Fibroblast of lung (primary cell): ENCODE results near the gene RASSF5. TPM values are rescaled to one million over a fixed set of nuclear protein-coding genes. Genes with fewer than 3 reads are reported as not detected.

Experiments used
- DNase-seq, 2 donors: peaks; one replicate each; pipeline versions ENCODE4 v3.0.0 to v3.0.0-alpha.2; 2010; ENCODE audit warnings: low read depth in 2 of 2
- H2AFZ ChIP-seq: 2 replicates; pipeline ENCODE4 v1.5.1; 2012; ENCODE audit warnings: low read length, control low read depth, inconsistent platforms
- H3K27ac ChIP-seq: 2 replicates; pipeline ENCODE4 v1.5.1; 2011; ENCODE audit warnings: low read length, control low read depth; ENCODE audit not compliant: insufficient read depth
- H3K27me3 ChIP-seq: 2 replicates; pipeline ENCODE4 v1.5.1; 2011; ENCODE audit warnings: mild to moderate bottlenecking, low read length; ENCODE audit not compliant: control insufficient read depth, insufficient read depth
- H3K36me3 ChIP-seq: 2 replicates; pipeline ENCODE4 v1.5.1; 2011; ENCODE audit warnings: low read length; ENCODE audit not compliant: control insufficient read depth, insufficient read depth
- H3K4me1 ChIP-seq: 2 replicates; pipeline ENCODE4 v1.5.1; 2011; ENCODE audit warnings: low read length; ENCODE audit not compliant: control insufficient read depth, insufficient read depth; ENCODE audit errors: extremely low read depth
- H3K4me2 ChIP-seq: 2 replicates; pipeline ENCODE4 v1.5.1; 2011; ENCODE audit warnings: low read length, control low read depth; ENCODE audit not compliant: insufficient read depth; ENCODE audit errors: extremely low read depth
- H3K4me3 ChIP-seq, 4 experiments: fragments of 200-600 bp in 1 of 4; sonication (generic) in 1 of 4; replicated peaks in 1 of 4; 2 replicates each; pipeline ENCODE4 v1.5.1; 2011 to 2016; ENCODE audit warnings: low read length in 4 of 4, low read depth in 3 of 4, mild to moderate bottlenecking in 3 of 4, control low read depth in 2 of 4, inconsistent platforms in 1 of 4, mixed read lengths in 1 of 4; ENCODE audit not compliant: insufficient read depth in 1 of 4; ENCODE audit errors: control extremely low read depth in 1 of 4
- H3K79me2 ChIP-seq: 2 replicates; pipeline ENCODE4 v1.5.1; 2012; ENCODE audit warnings: mild to moderate bottlenecking, low read length, inconsistent platforms; ENCODE audit not compliant: control insufficient read depth, insufficient read depth
- H3K9ac ChIP-seq: 2 replicates; pipeline ENCODE4 v1.5.1; 2011; ENCODE audit warnings: mild to moderate bottlenecking, low read length, control low read depth; ENCODE audit not compliant: insufficient read depth
- H3K9me3 ChIP-seq: 2 replicates; pipeline ENCODE4 v1.5.1; 2012; ENCODE audit warnings: low read depth, low read length; ENCODE audit not compliant: control insufficient read depth, insufficient read depth
- H4K20me1 ChIP-seq: 2 replicates; pipeline ENCODE4 v1.5.1; 2011; ENCODE audit warnings: low read length; ENCODE audit not compliant: control insufficient read depth, insufficient read depth; ENCODE audit errors: extremely low read depth
- CTCF ChIP-seq, 2 donors: IDR thresholded peaks in 1 of 2; conservative IDR thresholded peaks in 1 of 2; 1 replicate in 1 of 2; 2 replicates in 1 of 2; pipeline ENCODE4 v1.5.1; 2011 to 2012; ENCODE audit warnings: low read length in 2 of 2, control low read depth in 1 of 2, inconsistent platforms in 1 of 2, low read depth in 1 of 2, mild to moderate bottlenecking in 1 of 2
- EZH2 ChIP-seq: IDR thresholded peaks from 2 replicates; pipeline ENCODE4 v1.5.1; 2012; ENCODE audit warnings: low read length, control low read depth, mild to moderate bottlenecking; ENCODE audit errors: missing control alignments
- polyA plus RNA-seq, 2 donors: library from polyadenylated mRNA; depleted of rRNA in 1 of 2; stranded (reverse) in 1 of 2; unstranded in 1 of 2; fragments of >200 nt; gene quantifications; 2 replicates each; pipeline ENCODE4 v1.2.1, GENCODE V29; 2011 to 2012; ENCODE audit warnings: missing spikeins in 1 of 2
- total RNA-seq: library from RNA; depleted of rRNA; stranded (reverse); fragments of >200 nt; gene quantifications from 2 replicates; pipeline ENCODE4 v1.2.1, GENCODE V29; 2014

RASSF5 gene
- total and polyA plus RNA-seq, 2 donors (not counting 1 experiment from before 2014, with no cell fraction given), result 1.3 to 3.0 TPM

- H3K4me3 ChIP-seq, result no peak overlapping the region
- no peak overlapping the region for H2AFZ ChIP-seq
- TF ChIP-seq CTCF (conservative IDR thresholded peaks at IDR 0.05 in 1 of 2, IDR thresholded peaks at IDR 0.05 in 1 of 2; ENCODE audit: low read depth in 1 of 2, low read length in 2 of 2), result no peak
- TF ChIP-seq EZH2, result no peak
- no peaks in the 10 kb centered on the region for H3K27me3 ChIP-seq
- no peaks in the 10 kb centered on the region for H3K9me3 ChIP-seq
- H3K79me2 ChIP-seq, result no peaks in the 10 kb centered on the region
- H3K4me2 ChIP-seq, result no peak overlapping the region
- H3K4me1 ChIP-seq, result no peaks in the 10 kb centered on the region
- no peak for DNase-seq
- H3K27ac ChIP-seq, result no peak overlapping the region
- no peaks in the 10 kb centered on the region for H3K36me3 ChIP-seq
- H3K9ac ChIP-seq, result no peak overlapping the region
- no peaks in the 10 kb centered on the region for H4K20me1 ChIP-seq
Measured at GRCh38 chr1:206577626-206578025, 70.3 kb downstream of the RASSF5 start.

- Histone ChIP-seq H3K9ac (no peak overlapping the region), H3K4me2 (no peak overlapping the region), H3K4me3 (no peak overlapping the region), H3K4me1 (no peaks in the 10 kb centered on the region), H2AFZ (no peak overlapping the region), H3K36me3 (no peaks in the 10 kb centered on the region), H3K79me2 (no peaks in the 10 kb centered on the region), H3K9me3 (no peaks in the 10 kb centered on the region), H3K27me3 (no peaks in the 10 kb centered on the region), H3K27ac (no peak overlapping the region), H4K20me1 (no peaks in the 10 kb centered on the region)
- TF ChIP-seq CTCF (conservative IDR thresholded peaks at IDR 0.05 in 1 of 2, IDR thresholded peaks at IDR 0.05 in 1 of 2; ENCODE audit: low read depth in 1 of 2, low read length in 2 of 2), result no peak
- no peak for TF ChIP-seq EZH2
- DNase-seq, result peak in 1 of 2 donors; percentile 27
Measured at GRCh38 chr1:206578068-206578977, 71.0 kb downstream of the RASSF5 start.

GRCh38 chr1:206578978-206579374 is 71.6 kb downstream of the RASSF5 start:
- no peak overlapping the region for H3K4me3 ChIP-seq
- H3K9me3 ChIP-seq, result no peaks in the 10 kb centered on the region
- H2AFZ ChIP-seq, result no peak overlapping the region
- DNase-seq, result no peak
- TF ChIP-seq EZH2, result no peak
- no peak for TF ChIP-seq CTCF (conservative IDR thresholded peaks at IDR 0.05 in 1 of 2, IDR thresholded peaks at IDR 0.05 in 1 of 2; ENCODE audit: low read depth in 1 of 2, low read length in 2 of 2)
- H3K4me2 ChIP-seq, result no peak overlapping the region
- no peaks in the 10 kb centered on the region for H3K27me3 ChIP-seq
- H3K27ac ChIP-seq, result no peak overlapping the region
- H3K9ac ChIP-seq, result no peak overlapping the region
- H3K4me1 ChIP-seq, result no peaks in the 10 kb centered on the region
- no peaks in the 10 kb centered on the region for H3K36me3 ChIP-seq
- H3K79me2 ChIP-seq, result no peaks in the 10 kb centered on the region
- no peaks in the 10 kb centered on the region for H4K20me1 ChIP-seq
